ENCODE measurements around the gene ATE1.

The ATE1 gene

DNA sequence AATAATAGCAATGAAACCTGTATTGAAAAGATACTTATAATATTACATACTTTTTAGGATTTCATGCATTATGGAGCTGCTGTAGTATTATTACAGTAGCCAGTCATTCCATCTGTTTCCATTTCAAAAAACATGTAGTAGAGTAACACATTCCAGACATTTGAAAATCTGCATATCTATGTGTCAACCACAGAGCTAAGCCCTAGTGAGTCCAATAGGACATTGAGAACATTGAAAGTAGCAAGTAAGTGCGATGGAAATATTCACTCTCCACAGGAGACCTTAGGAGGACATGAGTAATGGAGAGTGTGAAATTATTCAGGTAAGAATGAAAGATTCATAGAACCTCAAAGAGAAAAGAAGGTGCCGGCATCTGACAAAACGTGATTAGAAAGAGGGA is 31.8 kb upstream of the ATE1 start:
- H3K27me3 ChIP-seq, result no peaks in the 10 kb centered on the region
- no peak overlapping the region for H3K27ac ChIP-seq
- H3K9ac ChIP-seq, result no peak overlapping the region
- no peak overlapping the region for H3K4me3 ChIP-seq
- H3K4me2 ChIP-seq, result no peak overlapping the region
- H3K9me3 ChIP-seq (replicated peaks in 1 of 11), result no peaks in the 10 kb centered on the region
- TF ChIP-seq Cebpa-rat (IDR thresholded peaks at IDR 0.05), result no peak
- no peaks in the 10 kb centered on the region for H4K20me1 ChIP-seq
- peaks cover 0 to 12% (median 0%) of the 10 kb centered on the region in 10 experiments; a peak in 7 of 20 replicates for H3K4me1 ChIP-seq
- H3K36me3 ChIP-seq, result peaks cover 24 to 99% (median 83%) of the 10 kb centered on the region in 11 experiments

DNA sequence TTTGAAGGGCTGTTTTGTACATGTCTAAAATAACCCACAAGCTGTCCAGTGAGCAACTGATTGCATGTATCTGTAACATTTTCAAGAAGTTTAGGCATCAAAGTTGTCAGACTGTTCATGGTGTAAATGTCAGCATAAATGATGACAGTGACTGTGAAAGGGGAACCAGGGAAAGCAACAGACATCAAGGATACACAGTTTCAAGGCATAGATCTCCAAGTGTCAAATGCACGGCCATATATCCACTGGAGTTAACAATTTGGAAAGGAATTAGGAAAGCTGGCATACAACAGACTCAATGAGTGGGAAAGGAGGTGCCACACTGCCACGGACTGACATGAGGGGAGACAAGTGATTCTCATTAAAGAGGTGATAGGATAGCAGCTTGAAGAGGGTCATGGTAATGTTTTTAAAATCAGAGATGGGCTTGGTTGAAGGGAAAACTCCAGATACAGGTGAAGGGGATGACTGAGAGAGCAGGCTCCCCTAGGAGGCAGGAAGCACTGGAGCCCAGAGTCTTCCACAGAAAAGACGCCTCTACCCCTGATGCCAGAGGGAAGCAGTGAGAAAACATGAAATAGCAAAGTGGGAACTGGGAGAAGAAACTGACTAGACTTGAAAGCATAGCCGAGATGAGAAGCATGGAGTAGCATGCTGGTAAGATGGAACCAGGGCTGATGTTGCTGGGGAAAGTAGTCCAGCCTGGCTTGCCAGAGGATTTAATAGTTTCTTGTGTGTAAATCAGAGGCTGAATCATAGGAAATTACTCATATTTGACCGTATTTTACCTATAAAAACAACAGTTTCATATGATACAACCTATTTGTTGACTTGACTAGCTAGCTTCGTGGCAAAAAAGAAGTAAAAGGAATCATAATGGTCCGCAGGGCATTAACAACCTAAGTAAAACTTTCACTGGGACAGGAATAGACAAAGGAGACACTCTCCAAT is 28.6 kb upstream of the ATE1 start:
- TF ChIP-seq Cebpa-rat (IDR thresholded peaks at IDR 0.05), result no peak
- Histone ChIP-seq H3K9me3 (replicated peaks in 1 of 11) (no peaks in the 10 kb centered on the region), H3K4me2 (0 out of 22 replicates have a peak overlapping the region, but pooled peaks of 2 of the 11 experiments have one; percentile 1 to 4), H3K9ac (no peak overlapping the region), H4K20me1 (no peaks in the 10 kb centered on the region), H3K27ac (no peak overlapping the region), H3K4me1 (peaks cover 0 to 16% (median 0%) of the 10 kb centered on the region in 10 experiments; a peak in 7 of 20 replicates), H3K4me3 (no peak overlapping the region), H3K27me3 (no peaks in the 10 kb centered on the region), H3K36me3 (peaks cover 12 to 90% (median 76%) of the 10 kb centered on the region in 11 experiments)

DNA sequence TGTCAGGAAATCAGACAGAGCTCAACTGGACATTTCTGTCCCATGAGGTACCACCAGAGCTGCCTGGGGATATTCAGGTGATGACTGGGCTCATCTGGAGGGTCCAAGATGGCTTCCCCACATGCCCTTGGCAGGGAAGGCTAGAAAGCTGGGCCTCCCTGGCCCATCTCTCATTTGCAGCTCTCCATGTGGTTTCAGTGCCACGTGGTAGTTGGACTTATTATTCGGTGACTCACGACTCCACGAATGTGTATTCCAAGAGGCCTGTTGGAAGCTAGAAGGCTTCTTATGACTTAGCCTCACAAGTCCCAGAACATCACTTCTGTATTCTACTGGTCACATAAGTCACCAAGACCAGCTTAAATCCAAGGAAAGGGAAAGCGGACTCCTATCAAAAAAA is 24.4 kb upstream of the ATE1 start:
- Histone ChIP-seq H3K36me3 (peaks cover 0 to 53% (median 38%) of the 10 kb centered on the region in 11 experiments; a peak in 18 of 22 replicates), H3K4me3 (no peak overlapping the region), H3K27ac (no peak overlapping the region), H3K4me2 (no peak overlapping the region), H4K20me1 (no peaks in the 10 kb centered on the region), H3K4me1 (peaks cover 0 to 32% (median 0%) of the 10 kb centered on the region in 10 experiments; a peak in 7 of 20 replicates), H3K27me3 (no peaks in the 10 kb centered on the region), H3K9ac (no peak overlapping the region), H3K9me3 (replicated peaks in 1 of 11) (no peaks in the 10 kb centered on the region)
- no peak for TF ChIP-seq Cebpa-rat (IDR thresholded peaks at IDR 0.05)

DNA sequence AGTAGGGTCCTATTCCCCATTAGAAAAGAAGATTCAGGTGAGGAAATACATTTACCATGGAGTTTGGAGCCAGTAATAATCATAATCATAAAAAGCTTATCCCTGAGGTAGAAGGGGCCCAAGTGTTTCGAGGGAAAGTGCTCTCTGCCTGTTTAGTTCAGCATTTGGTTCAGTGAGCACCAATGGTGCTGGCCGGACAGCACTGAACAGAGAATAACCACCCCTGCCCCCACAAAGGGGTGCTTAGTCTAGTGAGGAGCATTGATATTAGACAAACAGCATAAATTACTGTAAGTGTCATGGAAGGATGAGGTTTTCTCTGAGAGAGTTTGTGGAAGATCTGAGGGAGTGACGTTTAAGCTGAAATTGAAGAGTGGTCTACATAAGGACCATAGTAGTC is 21.6 kb upstream of the ATE1 start:
- peaks cover 0 to 8% (median 0%) of the 10 kb centered on the region in 11 experiments; a peak in 3 of 22 replicates for H3K9me3 ChIP-seq (replicated peaks in 1 of 11)

DNA sequence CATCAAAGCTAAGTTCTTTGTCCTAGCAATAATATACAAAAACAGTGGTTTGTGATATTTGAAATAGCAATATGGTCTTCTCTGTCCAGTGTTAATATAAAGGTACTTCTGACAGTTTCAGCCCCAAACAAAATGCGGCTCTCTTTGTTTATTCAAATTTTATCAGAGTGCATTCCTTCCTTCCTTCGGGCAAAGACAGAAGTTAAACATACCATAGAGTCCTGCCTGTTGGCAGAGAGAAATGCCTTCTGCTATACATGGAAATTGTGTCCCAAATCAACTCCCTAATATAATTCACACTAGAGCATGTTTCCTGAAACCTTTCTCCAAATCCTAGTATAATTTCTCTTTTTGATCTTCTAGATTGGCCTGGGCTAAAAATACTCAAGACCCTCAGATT is 21.2 kb upstream of the ATE1 start:
- Histone ChIP-seq H3K4me1 (peaks cover 0 to 34% (median 10%) of the 10 kb centered on the region in 10 experiments; a peak in 15 of 20 replicates), H3K9ac (no peak overlapping the region), H4K20me1 (no peaks in the 10 kb centered on the region), H3K27ac (no peak overlapping the region), H3K9me3 (replicated peaks in 1 of 11) (peaks cover 0 to 8% (median 0%) of the 10 kb centered on the region in 11 experiments; a peak in 3 of 22 replicates), H3K4me2 (no peak overlapping the region), H3K36me3 (peaks cover 0 to 23% (median 8%) of the 10 kb centered on the region in 11 experiments; a peak in 12 of 22 replicates), H3K4me3 (no peak overlapping the region), H3K27me3 (no peaks in the 10 kb centered on the region)
- TF ChIP-seq Cebpa-rat (IDR thresholded peaks at IDR 0.05), result no peak

More for the DNA sequence above, 21.6 kb upstream of the ATE1 start:
- Histone ChIP-seq H3K4me1 (peaks cover 0 to 30% (median 6%) of the 10 kb centered on the region in 10 experiments; a peak in 15 of 20 replicates), H3K27ac (no peak overlapping the region), H4K20me1 (no peaks in the 10 kb centered on the region), H3K27me3 (no peaks in the 10 kb centered on the region), H3K9ac (no peak overlapping the region), H3K36me3 (peaks cover 0 to 27% (median 12%) of the 10 kb centered on the region in 11 experiments; a peak in 16 of 22 replicates), H3K4me3 (no peak overlapping the region), H3K4me2 (no peak overlapping the region)
- TF ChIP-seq Cebpa-rat (IDR thresholded peaks at IDR 0.05), result no peak

DNA sequence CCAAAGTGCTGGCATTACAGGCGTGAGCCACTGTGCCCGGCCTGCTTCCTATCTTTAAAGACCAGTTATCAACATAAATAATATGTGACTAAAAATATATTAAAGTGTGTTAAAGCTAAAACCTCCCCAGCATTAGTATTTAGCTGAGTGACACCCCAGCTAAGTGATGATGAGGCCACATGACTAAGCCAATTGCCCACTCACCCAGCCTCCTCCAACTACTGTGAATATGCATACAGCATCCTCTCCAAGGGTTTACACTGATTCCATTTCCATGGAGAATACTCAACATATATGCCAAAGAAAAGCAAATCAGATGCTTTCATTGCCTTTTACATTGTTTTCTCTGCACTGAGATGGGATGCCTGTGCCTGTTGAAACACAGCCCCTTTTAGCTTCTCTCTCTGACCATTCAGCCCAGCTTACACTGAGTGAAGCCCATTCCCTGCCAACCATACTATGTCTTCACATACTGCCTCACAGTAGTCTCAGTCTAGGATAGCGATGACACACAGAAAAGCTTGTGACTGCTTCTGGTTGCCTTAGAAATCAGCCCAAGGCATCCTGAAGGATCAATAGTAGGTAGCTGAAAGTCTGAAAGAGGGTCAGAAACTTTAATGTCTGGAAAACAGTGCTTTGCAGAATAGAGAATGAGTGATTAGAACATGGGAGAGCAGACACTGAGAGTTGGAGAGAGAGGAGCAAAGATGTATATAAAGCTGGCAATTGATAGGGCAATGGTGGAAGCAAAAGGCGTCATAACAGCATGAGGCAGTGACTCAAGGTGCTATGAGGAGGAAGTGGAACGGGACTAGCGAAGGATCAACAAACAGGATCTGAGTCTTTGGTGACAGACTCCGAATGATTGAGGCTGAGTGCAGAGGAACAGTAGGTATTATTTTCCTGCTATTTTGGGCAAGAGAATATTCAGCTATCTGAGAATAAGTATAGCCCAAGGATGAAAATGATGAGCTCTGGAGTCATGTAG is 19.8 kb upstream of the ATE1 start:
- H3K27me3 ChIP-seq, result no peaks in the 10 kb centered on the region
- no peaks in the 10 kb centered on the region for H4K20me1 ChIP-seq
- H3K27ac ChIP-seq, result no peak overlapping the region; a peak in 1 of 22 replicates
- no peak overlapping the region for H3K9ac ChIP-seq
- H3K9me3 ChIP-seq (replicated peaks in 1 of 11), result peaks cover 0 to 8% (median 0%) of the 10 kb centered on the region in 11 experiments; a peak in 3 of 22 replicates
- H3K36me3 ChIP-seq, result peaks cover 0 to 13% (median 6%) of the 10 kb centered on the region in 11 experiments; a peak in 10 of 22 replicates
- TF ChIP-seq Cebpa-rat (IDR thresholded peaks at IDR 0.05), result no peak
- H3K4me1 ChIP-seq, result peaks cover 7 to 49% (median 24%) of the 10 kb centered on the region in 10 experiments
- H3K4me3 ChIP-seq, result no peak overlapping the region
- no peak overlapping the region for H3K4me2 ChIP-seq

DNA sequence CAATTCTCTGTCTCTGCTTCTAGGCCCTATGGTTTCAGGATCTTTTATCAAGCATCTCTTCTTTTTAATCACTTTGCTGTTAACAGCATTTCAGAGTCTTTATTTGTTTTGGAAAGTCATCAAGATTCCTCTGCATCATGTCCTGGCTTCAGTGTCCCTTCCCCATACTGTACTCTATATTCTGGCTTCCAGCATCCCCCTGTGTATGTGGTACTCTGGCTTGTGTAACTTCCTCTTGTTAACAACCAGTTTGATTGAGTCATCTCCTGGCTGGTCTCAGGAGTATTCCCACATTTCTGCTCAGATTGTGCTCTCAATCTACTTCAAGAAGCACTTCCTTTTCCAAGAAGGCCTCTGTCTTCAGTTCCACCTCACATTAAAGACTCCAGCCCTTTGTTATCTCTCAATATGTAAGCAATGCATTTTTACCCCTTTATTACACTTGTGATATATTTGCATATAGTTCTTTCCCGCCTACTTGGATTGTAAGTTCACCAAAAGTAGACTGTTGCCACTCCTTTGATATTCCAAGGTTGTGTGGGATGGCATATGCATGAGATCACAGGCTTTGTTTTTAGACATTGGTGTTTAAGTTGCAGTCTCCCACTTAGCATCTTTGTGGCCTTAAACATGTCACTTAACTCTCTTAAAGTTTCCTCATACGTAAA is 15.1 kb upstream of the ATE1 start:
- H3K9ac ChIP-seq, result peak overlapping the region in 7 of 11 experiments; percentile 46 to 71 (median 67); a peak in 14 of 22 replicates
- peaks cover 0 to 33% (median 23%) of the 10 kb centered on the region in 11 experiments; a peak in 15 of 22 replicates for H3K9me3 ChIP-seq (replicated peaks in 1 of 11)
- no peak overlapping the region; a peak in 2 of 20 replicates for H3K4me3 ChIP-seq
- H3K4me1 ChIP-seq, result peaks cover 14 to 49% (median 34%) of the 10 kb centered on the region in 10 experiments
- no peaks in the 10 kb centered on the region for H4K20me1 ChIP-seq
- H3K27ac ChIP-seq, result peak overlapping the region in 9 of 11 experiments; percentile 50 to 86 (median 79); a peak in 18 of 22 replicates
- peak in 9 of 11 experiments; percentile 40 to 83 (median 69); a peak in 14 of 22 replicates for TF ChIP-seq Cebpa-rat (IDR thresholded peaks at IDR 0.05)
- peak overlapping the region; percentile 35 to 85 (median 67) for H3K4me2 ChIP-seq
- no peaks in the 10 kb centered on the region for H3K27me3 ChIP-seq
- H3K36me3 ChIP-seq, result peaks cover 0 to 11% (median 0%) of the 10 kb centered on the region in 11 experiments; a peak in 3 of 22 replicates
